ENCODE data around the gene MREG.

GRCh38 chr2:215901796-215902195 lies 111.6 kb downstream of the MREG start:
- TF ChIP-seq YY1 (IDR thresholded peaks at IDR 0.05; ENCODE audit: insufficient read depth, insufficient read length) (no peak), SUZ12 (IDR thresholded peaks at IDR 0.05; ENCODE audit: extremely low read depth, insufficient read depth, insufficient read length) (no peak)

Data from NT2/D1 (cell line).